Mucosa of descending colon (tissue), 3 donors: ENCODE measurements around the gene SASS6. TPM values are rescaled to one million over a fixed set of nuclear protein-coding genes. Genes with fewer than 3 reads are reported as not detected.

Experiments
- ATAC-seq: fragments of 200-7000 bp; cut with Tn5 transposase; one replicate; pipeline ENCODE4 v1.9.1; 2020; ENCODE audit warnings: mild to moderate bottlenecking, moderate library complexity
- DNase-seq, 3 donors: peaks; one replicate each; pipeline ENCODE4 v3.0.0-alpha.2; 2020
- H3K36me3 ChIP-seq: fragments of 200-600 bp; one replicate; pipeline ENCODE4 v1.8.0; 2021; ENCODE audit warnings: low read depth, mild to moderate bottlenecking
- H3K4me1 ChIP-seq: fragments of 200-600 bp; one replicate; pipeline ENCODE4 v1.8.0; 2021; ENCODE audit warnings: low read depth, mild to moderate bottlenecking
- H3K4me3 ChIP-seq: fragments of 200-600 bp; one replicate; pipeline ENCODE4 v1.8.0; 2021; ENCODE audit warnings: mild to moderate bottlenecking
- H3K9me3 ChIP-seq: fragments of 200-600 bp; one replicate; pipeline ENCODE4 v1.8.0; 2021; ENCODE audit warnings: mild to moderate bottlenecking
- CTCF ChIP-seq: fragments of 200-600 bp; IDR thresholded peaks from one replicate; pipeline ENCODE4 v1.8.0; 2022; ENCODE audit warnings: antibody characterized with exemption, mild to moderate bottlenecking
- intact Hi-C, 2 donors: fragments of 100-400 bp; cut with DNase I in 1 of 2; cut with micrococcal nuclease in 1 of 2; formaldehyde crosslinking; loops; one replicate each; pipeline versions ENCODE4 v1.11.0 to v1.11.1; 2022; cut with DNase I, micrococcal nuclease
- total RNA-seq, 3 donors: library from RNA; stranded (reverse); fragmentation: NEBNext Ultra II Directional in 2 of 3; extraction: Animal tissue kit (Norgen Biotek cat#: 25700) in 2 of 3; gene quantifications; one replicate each; pipeline versions ENCODE4 v1.2.1 to v1.2.4, GENCODE V29; 2021 to 2023
- donor health status: DM: no; HTN: no; CAD: no; lungs with moderate emphysema.
- donor health status: DM: no; HTN: no; CAD: no.
- donor health status: DM: no; HTN: yes; CAD: no.

Gene SASS6
- total RNA-seq, 3 donors from 2014 or later = 2.3 to 4.8 (median 4.4) TPM

GRCh38 chr1:100130552-100131077, 2.1 kb downstream of the SASS6 start:
- intact Hi-C loops = no loop called here
- TF ChIP-seq CTCF = no peak
- Histone ChIP-seq H3K4me3 (no peak overlapping the region), H3K4me1 (peaks cover 19% of the 10 kb centered on the region), H3K9me3 (no peaks in the 10 kb centered on the region), H3K36me3 (no peaks in the 10 kb centered on the region)
- DNase-seq (no peak), ATAC-seq (no peak)

GRCh38 chr1:100127226-100127625, 5.5 kb downstream of the SASS6 start:
- no peaks in the 10 kb centered on the region for H3K36me3 ChIP-seq
- H3K4me3 ChIP-seq = no peak overlapping the region
- ATAC-seq (no peak), DNase-seq (no peak)
- TF ChIP-seq CTCF = no peak
- H3K4me1 ChIP-seq = peaks cover 9% of the 10 kb centered on the region
- no peaks in the 10 kb centered on the region for H3K9me3 ChIP-seq
- intact Hi-C loops = no loop called here

GRCh38 chr1:100122177-100122576, 10.6 kb downstream of the SASS6 start:
- no peaks in the 10 kb centered on the region for H3K36me3 ChIP-seq
- H3K4me3 ChIP-seq = no peak overlapping the region
- no peaks in the 10 kb centered on the region for H3K4me1 ChIP-seq
- no peak for ATAC-seq
- no peak for DNase-seq
- TF ChIP-seq CTCF = no peak
- intact Hi-C loops = no loop called here
- no peaks in the 10 kb centered on the region for H3K9me3 ChIP-seq

- Histone ChIP-seq H3K4me1 (no peaks in the 10 kb centered on the region), H3K9me3 (no peaks in the 10 kb centered on the region), H3K36me3 (no peaks in the 10 kb centered on the region), H3K4me3 (no peak overlapping the region)
- DNase-seq = no peak
- no peak for TF ChIP-seq CTCF
- intact Hi-C loops = no loop called here
- ATAC-seq = no peak
These were observed 17.2 kb downstream of the SASS6 start for GRCh38 chr1:100115524-100115923.

- ATAC-seq (no peak), DNase-seq (no peak)
- H3K4me1 ChIP-seq = no peaks in the 10 kb centered on the region
- no peaks in the 10 kb centered on the region for H3K9me3 ChIP-seq
- H3K4me3 ChIP-seq = no peak overlapping the region
- H3K36me3 ChIP-seq = no peaks in the 10 kb centered on the region
- no peak for TF ChIP-seq CTCF
- intact Hi-C loops = no loop called here
These were observed 23.1 kb downstream of the SASS6 start for GRCh38 chr1:100109554-100110066.

- no peak for ATAC-seq
- TF ChIP-seq CTCF = no peak
- Histone ChIP-seq H3K4me1 (no peaks in the 10 kb centered on the region), H3K4me3 (no peak overlapping the region), H3K36me3 (no peaks in the 10 kb centered on the region), H3K9me3 (no peaks in the 10 kb centered on the region)
- no peak for DNase-seq
- intact Hi-C loops = no loop called here
These were observed 25.0 kb downstream of the SASS6 start for GRCh38 chr1:100107696-100108095.
